WTC11 (cell line): ENCODE results near the gene ROS1. TPM values are rescaled to one million over a fixed set of nuclear protein-coding genes. Genes with fewer than 3 reads are reported as not detected.

Experiments used
- ATAC-seq: fragments of 200-7000 bp; cut with Tn5 transposase; 2 replicates; pipeline ENCODE4 v1.10.0; 2021; ENCODE audit warnings: mild to moderate bottlenecking, moderate library complexity
- CTCF ChIA-PET: fragments of 300-600 bp; sonication (Branson Sonifier 250); formaldehyde crosslinking; loops from one replicate; lab custom pipeline; 2021; ENCODE audit warnings: antibody characterized with exemption; lab: Charles Lee
- POLR2A ChIA-PET: fragments of 350-600 bp; sonication (Branson Sonifier 250); formaldehyde crosslinking; loops from one replicate; lab custom pipeline; 2021; ENCODE audit warnings: antibody characterized with exemption; lab: Charles Lee
- DNase-seq: peaks from one replicate; pipeline ENCODE4 v3.0.0; 2021; ENCODE audit warnings: low spot score
- H3K27ac Mint-ChIP-seq: 2 replicates; pipeline ENCODE4 v1.8.0; 2021; ENCODE audit warnings: mixed read lengths
- H3K27me3 Mint-ChIP-seq: 2 replicates; pipeline ENCODE4 v1.8.0; 2021; ENCODE audit warnings: low read depth, mild to moderate bottlenecking, moderate library complexity, mixed read lengths
- H3K36me3 Mint-ChIP-seq: 2 replicates; pipeline ENCODE4 v1.8.0; 2021; ENCODE audit warnings: mixed read lengths
- H3K4me1 Mint-ChIP-seq: 2 replicates; pipeline ENCODE4 v1.8.0; 2022; ENCODE audit warnings: mixed read lengths
- H3K4me3 Mint-ChIP-seq: 2 replicates; pipeline ENCODE4 v1.8.0; 2021; ENCODE audit warnings: mild to moderate bottlenecking, moderate library complexity, mixed read lengths
- H3K9me3 Mint-ChIP-seq: 2 replicates; pipeline ENCODE4 v1.8.0; 2021; ENCODE audit warnings: mixed read lengths
- CBFB ChIP-seq: sonication (generic); formaldehyde crosslinking; IDR thresholded peaks from 2 replicates; pipeline ENCODE4 v1.8.1; 2022; ENCODE audit warnings: mild to moderate bottlenecking, low read depth, missing genetic modification reagents
- CREB1 ChIP-seq: sonication (generic); formaldehyde crosslinking; IDR thresholded peaks from 2 replicates; pipeline ENCODE4 v1.8.0; 2023; ENCODE audit warnings: mild to moderate bottlenecking, missing genetic modification reagents
- HMGA2 ChIP-seq: fragments of 250-450 bp; sonication (Bioruptor Pico); IDR thresholded peaks from 2 replicates; pipeline ENCODE4 v1.4.0; 2021; ENCODE audit warnings: mild to moderate bottlenecking, moderate library complexity
- NR3C1 ChIP-seq: sonication (generic); formaldehyde crosslinking; conservative IDR thresholded peaks from 2 replicates; pipeline ENCODE4 v1.8.1; 2023; ENCODE audit warnings: low read depth, mild to moderate bottlenecking, missing genetic modification reagents
- RELA ChIP-seq: sonication (generic); formaldehyde crosslinking; IDR thresholded peaks from 2 replicates; pipeline ENCODE4 v1.8.1; 2022; ENCODE audit warnings: missing genetic modification reagents, mild to moderate bottlenecking, borderline replicate concordance
- TEAD4 ChIP-seq: sonication (generic); formaldehyde crosslinking; IDR thresholded peaks from 2 replicates; pipeline ENCODE4 v1.8.0; 2022; ENCODE audit warnings: mild to moderate bottlenecking, missing genetic modification reagents
- total RNA-seq: library from RNA; stranded (reverse); gene quantifications from 3 replicates; pipeline ENCODE4 v1.2.3, GENCODE V29; 2021
- TF ChIP-seq, protein P1 (sequence below): sonication (generic); formaldehyde crosslinking; IDR thresholded peaks from 2 replicates; pipeline ENCODE4 v1.8.1; 2023; ENCODE audit warnings: mild to moderate bottlenecking, moderate library complexity, missing genetic modification reagents
- TF ChIP-seq, protein P2 (sequence below): fragments of 250-450 bp; sonication (Bioruptor Pico); IDR thresholded peaks from 2 replicates; pipeline ENCODE4 v1.8.0; 2021; ENCODE audit warnings: mild to moderate bottlenecking
- TF ChIP-seq, protein P3 (sequence below): sonication (generic); formaldehyde crosslinking; IDR thresholded peaks from 2 replicates; pipeline ENCODE4 v1.8.0; 2023; ENCODE audit warnings: missing genetic modification reagents, mild to moderate bottlenecking, borderline replicate concordance
- TF ChIP-seq, protein P4 (sequence below): sonication (generic); formaldehyde crosslinking; IDR thresholded peaks from 2 replicates; pipeline ENCODE4 v1.8.1; 2023; ENCODE audit warnings: mild to moderate bottlenecking, missing genetic modification reagents, borderline replicate concordance
- TF ChIP-seq, protein P5 (sequence below): sonication (generic); formaldehyde crosslinking; conservative IDR thresholded peaks from 2 replicates; pipeline ENCODE4 v1.8.1; 2022; ENCODE audit warnings: mild to moderate bottlenecking, missing genetic modification reagents
- TF ChIP-seq, protein P6 (sequence below): fragments of 250-450 bp; sonication (Bioruptor Pico); IDR thresholded peaks from 2 replicates; pipeline ENCODE4 v1.9.0; 2021; ENCODE audit warnings: moderate library complexity, mild to moderate bottlenecking, inconsistent platforms, borderline replicate concordance
- TF ChIP-seq, protein P7 (sequence below): sonication (generic); formaldehyde crosslinking; IDR thresholded peaks from 2 replicates; pipeline ENCODE4 v1.8.0; 2022; ENCODE audit warnings: missing genetic modification reagents

The ROS1 gene
- total RNA-seq, 1 experiment from 2014 or later = 0.02 TPM

DNA sequence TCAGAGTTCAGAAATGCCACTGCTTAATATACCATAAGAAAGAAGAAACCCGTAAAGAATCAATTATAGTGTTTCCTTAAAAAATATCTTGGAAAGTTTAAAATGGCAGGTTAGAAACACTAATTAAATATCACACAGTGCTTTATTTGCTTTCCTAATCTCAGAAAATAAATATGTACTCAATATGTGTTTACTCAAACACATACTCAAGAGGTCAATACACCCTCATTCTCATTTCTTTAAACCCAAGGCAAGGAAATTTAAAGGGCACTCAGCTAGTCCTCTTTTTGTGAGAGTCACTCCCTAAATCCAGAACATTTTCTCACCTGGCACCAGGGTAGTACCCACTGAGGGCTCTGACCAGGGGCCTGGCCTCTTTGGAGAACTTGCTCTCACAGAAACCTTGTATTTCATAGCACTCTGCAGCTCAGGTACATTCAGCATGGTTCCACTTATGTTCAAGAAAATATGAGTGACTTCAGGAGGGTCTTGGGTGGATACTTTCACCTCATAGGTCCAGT is 38.2 kb downstream of the ROS1 start:
- Mint-ChIP-seq H3K4me1 (no peaks in the 10 kb centered on the region), H3K27me3 (no peaks in the 10 kb centered on the region), H3K4me3 (no peak overlapping the region), H3K36me3 (no peaks in the 10 kb centered on the region), H3K9me3 (no peaks in the 10 kb centered on the region), H3K27ac (no peak overlapping the region)
- TF ChIP-seq, protein P1, sequence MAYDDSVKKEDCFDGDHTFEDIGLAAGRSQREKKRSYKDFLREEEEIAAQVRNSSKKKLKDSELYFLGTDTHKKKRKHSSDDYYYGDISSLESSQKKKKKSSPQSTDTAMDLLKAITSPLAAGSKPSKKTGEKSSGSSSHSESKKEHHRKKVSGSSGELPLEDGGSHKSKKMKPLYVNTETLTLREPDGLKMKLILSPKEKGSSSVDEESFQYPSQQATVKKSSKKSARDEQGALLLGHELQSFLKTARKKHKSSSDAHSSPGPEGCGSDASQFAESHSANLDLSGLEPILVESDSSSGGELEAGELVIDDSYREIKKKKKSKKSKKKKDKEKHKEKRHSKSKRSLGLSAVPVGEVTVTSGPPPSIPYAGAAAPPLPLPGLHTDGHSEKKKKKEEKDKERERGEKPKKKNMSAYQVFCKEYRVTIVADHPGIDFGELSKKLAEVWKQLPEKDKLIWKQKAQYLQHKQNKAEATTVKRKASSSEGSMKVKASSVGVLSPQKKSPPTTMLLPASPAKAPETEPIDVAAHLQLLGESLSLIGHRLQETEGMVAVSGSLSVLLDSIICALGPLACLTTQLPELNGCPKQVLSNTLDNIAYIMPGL (CRISPR knock-in tag) = no peak
- TF ChIP-seq RELA = no peak
- TF ChIP-seq, protein P2, sequence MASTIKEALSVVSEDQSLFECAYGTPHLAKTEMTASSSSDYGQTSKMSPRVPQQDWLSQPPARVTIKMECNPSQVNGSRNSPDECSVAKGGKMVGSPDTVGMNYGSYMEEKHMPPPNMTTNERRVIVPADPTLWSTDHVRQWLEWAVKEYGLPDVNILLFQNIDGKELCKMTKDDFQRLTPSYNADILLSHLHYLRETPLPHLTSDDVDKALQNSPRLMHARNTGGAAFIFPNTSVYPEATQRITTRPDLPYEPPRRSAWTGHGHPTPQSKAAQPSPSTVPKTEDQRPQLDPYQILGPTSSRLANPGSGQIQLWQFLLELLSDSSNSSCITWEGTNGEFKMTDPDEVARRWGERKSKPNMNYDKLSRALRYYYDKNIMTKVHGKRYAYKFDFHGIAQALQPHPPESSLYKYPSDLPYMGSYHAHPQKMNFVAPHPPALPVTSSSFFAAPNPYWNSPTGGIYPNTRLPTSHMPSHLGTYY = no peak
- TF ChIP-seq, protein P3, sequence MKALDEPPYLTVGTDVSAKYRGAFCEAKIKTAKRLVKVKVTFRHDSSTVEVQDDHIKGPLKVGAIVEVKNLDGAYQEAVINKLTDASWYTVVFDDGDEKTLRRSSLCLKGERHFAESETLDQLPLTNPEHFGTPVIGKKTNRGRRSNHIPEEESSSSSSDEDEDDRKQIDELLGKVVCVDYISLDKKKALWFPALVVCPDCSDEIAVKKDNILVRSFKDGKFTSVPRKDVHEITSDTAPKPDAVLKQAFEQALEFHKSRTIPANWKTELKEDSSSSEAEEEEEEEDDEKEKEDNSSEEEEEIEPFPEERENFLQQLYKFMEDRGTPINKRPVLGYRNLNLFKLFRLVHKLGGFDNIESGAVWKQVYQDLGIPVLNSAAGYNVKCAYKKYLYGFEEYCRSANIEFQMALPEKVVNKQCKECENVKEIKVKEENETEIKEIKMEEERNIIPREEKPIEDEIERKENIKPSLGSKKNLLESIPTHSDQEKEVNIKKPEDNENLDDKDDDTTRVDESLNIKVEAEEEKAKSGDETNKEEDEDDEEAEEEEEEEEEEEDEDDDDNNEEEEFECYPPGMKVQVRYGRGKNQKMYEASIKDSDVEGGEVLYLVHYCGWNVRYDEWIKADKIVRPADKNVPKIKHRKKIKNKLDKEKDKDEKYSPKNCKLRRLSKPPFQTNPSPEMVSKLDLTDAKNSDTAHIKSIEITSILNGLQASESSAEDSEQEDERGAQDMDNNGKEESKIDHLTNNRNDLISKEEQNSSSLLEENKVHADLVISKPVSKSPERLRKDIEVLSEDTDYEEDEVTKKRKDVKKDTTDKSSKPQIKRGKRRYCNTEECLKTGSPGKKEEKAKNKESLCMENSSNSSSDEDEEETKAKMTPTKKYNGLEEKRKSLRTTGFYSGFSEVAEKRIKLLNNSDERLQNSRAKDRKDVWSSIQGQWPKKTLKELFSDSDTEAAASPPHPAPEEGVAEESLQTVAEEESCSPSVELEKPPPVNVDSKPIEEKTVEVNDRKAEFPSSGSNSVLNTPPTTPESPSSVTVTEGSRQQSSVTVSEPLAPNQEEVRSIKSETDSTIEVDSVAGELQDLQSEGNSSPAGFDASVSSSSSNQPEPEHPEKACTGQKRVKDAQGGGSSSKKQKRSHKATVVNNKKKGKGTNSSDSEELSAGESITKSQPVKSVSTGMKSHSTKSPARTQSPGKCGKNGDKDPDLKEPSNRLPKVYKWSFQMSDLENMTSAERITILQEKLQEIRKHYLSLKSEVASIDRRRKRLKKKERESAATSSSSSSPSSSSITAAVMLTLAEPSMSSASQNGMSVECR (CRISPR knock-in tag) = no peak
- TF ChIP-seq, protein P4, sequence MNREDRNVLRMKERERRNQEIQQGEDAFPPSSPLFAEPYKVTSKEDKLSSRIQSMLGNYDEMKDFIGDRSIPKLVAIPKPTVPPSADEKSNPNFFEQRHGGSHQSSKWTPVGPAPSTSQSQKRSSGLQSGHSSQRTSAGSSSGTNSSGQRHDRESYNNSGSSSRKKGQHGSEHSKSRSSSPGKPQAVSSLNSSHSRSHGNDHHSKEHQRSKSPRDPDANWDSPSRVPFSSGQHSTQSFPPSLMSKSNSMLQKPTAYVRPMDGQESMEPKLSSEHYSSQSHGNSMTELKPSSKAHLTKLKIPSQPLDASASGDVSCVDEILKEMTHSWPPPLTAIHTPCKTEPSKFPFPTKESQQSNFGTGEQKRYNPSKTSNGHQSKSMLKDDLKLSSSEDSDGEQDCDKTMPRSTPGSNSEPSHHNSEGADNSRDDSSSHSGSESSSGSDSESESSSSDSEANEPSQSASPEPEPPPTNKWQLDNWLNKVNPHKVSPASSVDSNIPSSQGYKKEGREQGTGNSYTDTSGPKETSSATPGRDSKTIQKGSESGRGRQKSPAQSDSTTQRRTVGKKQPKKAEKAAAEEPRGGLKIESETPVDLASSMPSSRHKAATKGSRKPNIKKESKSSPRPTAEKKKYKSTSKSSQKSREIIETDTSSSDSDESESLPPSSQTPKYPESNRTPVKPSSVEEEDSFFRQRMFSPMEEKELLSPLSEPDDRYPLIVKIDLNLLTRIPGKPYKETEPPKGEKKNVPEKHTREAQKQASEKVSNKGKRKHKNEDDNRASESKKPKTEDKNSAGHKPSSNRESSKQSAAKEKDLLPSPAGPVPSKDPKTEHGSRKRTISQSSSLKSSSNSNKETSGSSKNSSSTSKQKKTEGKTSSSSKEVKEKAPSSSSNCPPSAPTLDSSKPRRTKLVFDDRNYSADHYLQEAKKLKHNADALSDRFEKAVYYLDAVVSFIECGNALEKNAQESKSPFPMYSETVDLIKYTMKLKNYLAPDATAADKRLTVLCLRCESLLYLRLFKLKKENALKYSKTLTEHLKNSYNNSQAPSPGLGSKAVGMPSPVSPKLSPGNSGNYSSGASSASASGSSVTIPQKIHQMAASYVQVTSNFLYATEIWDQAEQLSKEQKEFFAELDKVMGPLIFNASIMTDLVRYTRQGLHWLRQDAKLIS (CRISPR knock-in tag) = no peak
- TF ChIP-seq, protein P5, sequence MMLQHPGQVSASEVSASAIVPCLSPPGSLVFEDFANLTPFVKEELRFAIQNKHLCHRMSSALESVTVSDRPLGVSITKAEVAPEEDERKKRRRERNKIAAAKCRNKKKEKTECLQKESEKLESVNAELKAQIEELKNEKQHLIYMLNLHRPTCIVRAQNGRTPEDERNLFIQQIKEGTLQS = no peak
- ChIA-PET POLR2A (no interaction called here), CTCF (no interaction called here)
- DNase-seq (no peak), ATAC-seq (no peak)

DNA sequence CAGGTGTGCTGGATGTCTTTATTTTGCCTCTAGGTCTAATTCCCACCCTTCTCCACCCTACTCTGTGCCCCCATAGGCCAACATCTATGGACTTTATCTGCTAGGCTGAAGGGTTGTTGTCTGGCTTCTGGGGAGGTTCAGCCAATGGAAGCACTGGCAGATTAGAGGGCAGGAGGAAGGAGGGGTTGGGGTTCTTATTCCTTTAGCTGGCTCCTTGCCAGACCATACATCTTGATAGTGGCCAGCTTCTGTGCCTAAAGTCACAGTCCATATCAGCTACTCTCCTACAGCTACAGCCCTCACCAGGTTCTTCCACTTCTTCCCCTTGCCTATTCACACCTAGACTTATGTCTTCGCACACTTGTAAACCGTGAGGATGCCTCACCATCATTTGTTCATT is 41.1 kb downstream of the ROS1 start:
- ATAC-seq = no peak
- Mint-ChIP-seq H3K4me1 (no peaks in the 10 kb centered on the region), H3K27ac (no peak overlapping the region), H3K36me3 (no peaks in the 10 kb centered on the region), H3K4me3 (no peak overlapping the region), H3K9me3 (no peaks in the 10 kb centered on the region), H3K27me3 (no peaks in the 10 kb centered on the region)
- CTCF ChIA-PET = interaction anchor here (0.7 kb wide), 1 partner anchor 166 kb away, joined by 3 read pairs; no protein-coding TSS in a partner anchor
- no peak for DNase-seq
- POLR2A ChIA-PET = no interaction called here
- TF ChIP-seq, protein P1 (CRISPR knock-in tag) = no peak
- TF ChIP-seq CREB1 (CRISPR knock-in tag) (no peak), NR3C1 (CRISPR knock-in tag) (no peak), TEAD4 (CRISPR knock-in tag) (no peak), HMGA2 (no peak), CBFB (no peak)
- TF ChIP-seq, protein P6, sequence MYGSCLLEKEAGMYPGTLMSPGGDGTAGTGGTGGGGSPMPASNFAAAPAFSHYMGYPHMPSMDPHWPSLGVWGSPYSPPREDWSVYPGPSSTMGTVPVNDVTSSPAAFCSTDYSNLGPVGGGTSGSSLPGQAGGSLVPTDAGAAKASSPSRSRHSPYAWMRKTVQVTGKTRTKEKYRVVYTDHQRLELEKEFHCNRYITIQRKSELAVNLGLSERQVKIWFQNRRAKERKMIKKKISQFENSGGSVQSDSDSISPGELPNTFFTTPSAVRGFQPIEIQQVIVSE = no peak
- TF ChIP-seq, protein P7, sequence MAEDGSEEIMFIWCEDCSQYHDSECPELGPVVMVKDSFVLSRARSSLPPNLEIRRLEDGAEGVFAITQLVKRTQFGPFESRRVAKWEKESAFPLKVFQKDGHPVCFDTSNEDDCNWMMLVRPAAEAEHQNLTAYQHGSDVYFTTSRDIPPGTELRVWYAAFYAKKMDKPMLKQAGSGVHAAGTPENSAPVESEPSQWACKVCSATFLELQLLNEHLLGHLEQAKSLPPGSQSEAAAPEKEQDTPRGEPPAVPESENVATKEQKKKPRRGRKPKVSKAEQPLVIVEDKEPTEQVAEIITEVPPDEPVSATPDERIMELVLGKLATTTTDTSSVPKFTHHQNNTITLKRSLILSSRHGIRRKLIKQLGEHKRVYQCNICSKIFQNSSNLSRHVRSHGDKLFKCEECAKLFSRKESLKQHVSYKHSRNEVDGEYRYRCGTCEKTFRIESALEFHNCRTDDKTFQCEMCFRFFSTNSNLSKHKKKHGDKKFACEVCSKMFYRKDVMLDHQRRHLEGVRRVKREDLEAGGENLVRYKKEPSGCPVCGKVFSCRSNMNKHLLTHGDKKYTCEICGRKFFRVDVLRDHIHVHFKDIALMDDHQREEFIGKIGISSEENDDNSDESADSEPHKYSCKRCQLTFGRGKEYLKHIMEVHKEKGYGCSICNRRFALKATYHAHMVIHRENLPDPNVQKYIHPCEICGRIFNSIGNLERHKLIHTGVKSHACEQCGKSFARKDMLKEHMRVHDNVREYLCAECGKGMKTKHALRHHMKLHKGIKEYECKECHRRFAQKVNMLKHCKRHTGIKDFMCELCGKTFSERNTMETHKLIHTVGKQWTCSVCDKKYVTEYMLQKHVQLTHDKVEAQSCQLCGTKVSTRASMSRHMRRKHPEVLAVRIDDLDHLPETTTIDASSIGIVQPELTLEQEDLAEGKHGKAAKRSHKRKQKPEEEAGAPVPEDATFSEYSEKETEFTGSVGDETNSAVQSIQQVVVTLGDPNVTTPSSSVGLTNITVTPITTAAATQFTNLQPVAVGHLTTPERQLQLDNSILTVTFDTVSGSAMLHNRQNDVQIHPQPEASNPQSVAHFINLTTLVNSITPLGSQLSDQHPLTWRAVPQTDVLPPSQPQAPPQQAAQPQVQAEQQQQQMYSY = no peak
- TF ChIP-seq, protein P2 = no peak
